WTC11 (cell line): Measurements from ENCODE around the gene CLP1. TPM values are rescaled to one million over a fixed set of nuclear protein-coding genes. Genes with fewer than 3 reads are reported as not detected.
"Not testable (repeated sequence)": the region's sequence is repeated elsewhere in the genome, so short reads cannot be mapped to it uniquely, and the experiment has no call there.

Experiments used
- ATAC-seq: fragments of 200-7000 bp; cut with Tn5 transposase; 2 replicates; pipeline ENCODE4 v1.10.0; 2021; ENCODE audit warnings: mild to moderate bottlenecking, moderate library complexity
- CTCF ChIA-PET: fragments of 300-600 bp; sonication (Branson Sonifier 250); formaldehyde crosslinking; loops from one replicate; lab custom pipeline; 2021; ENCODE audit warnings: antibody characterized with exemption; lab: Charles Lee
- POLR2A ChIA-PET: fragments of 350-600 bp; sonication (Branson Sonifier 250); formaldehyde crosslinking; loops from one replicate; lab custom pipeline; 2021; ENCODE audit warnings: antibody characterized with exemption; lab: Charles Lee
- DNase-seq: peaks from one replicate; pipeline ENCODE4 v3.0.0; 2021; ENCODE audit warnings: low spot score
- H3K27ac Mint-ChIP-seq: 2 replicates; pipeline ENCODE4 v1.8.0; 2021; ENCODE audit warnings: mixed read lengths
- H3K27me3 Mint-ChIP-seq: 2 replicates; pipeline ENCODE4 v1.8.0; 2021; ENCODE audit warnings: low read depth, mild to moderate bottlenecking, moderate library complexity, mixed read lengths
- H3K36me3 Mint-ChIP-seq: 2 replicates; pipeline ENCODE4 v1.8.0; 2021; ENCODE audit warnings: mixed read lengths
- H3K4me1 Mint-ChIP-seq: 2 replicates; pipeline ENCODE4 v1.8.0; 2022; ENCODE audit warnings: mixed read lengths
- H3K4me3 Mint-ChIP-seq: 2 replicates; pipeline ENCODE4 v1.8.0; 2021; ENCODE audit warnings: mild to moderate bottlenecking, moderate library complexity, mixed read lengths
- H3K9me3 Mint-ChIP-seq: 2 replicates; pipeline ENCODE4 v1.8.0; 2021; ENCODE audit warnings: mixed read lengths
- ATF2 ChIP-seq: sonication (generic); formaldehyde crosslinking; IDR thresholded peaks from 2 replicates; pipeline ENCODE4 v1.8.1; 2022; ENCODE audit warnings: low read depth, missing genetic modification reagents, borderline replicate concordance
- ELF4 ChIP-seq: sonication (generic); formaldehyde crosslinking; IDR thresholded peaks from 2 replicates; pipeline ENCODE4 v1.8.1; 2022; ENCODE audit warnings: low read depth, mild to moderate bottlenecking, moderate library complexity, missing genetic modification reagents
- EMX1 ChIP-seq: fragments of 250-450 bp; sonication (Bioruptor Pico); IDR thresholded peaks from 2 replicates; pipeline ENCODE4 v1.8.0; 2021; ENCODE audit warnings: mild to moderate bottlenecking
- ERG ChIP-seq: fragments of 250-450 bp; sonication (Bioruptor Pico); IDR thresholded peaks from 2 replicates; pipeline ENCODE4 v1.8.0; 2021; ENCODE audit warnings: mild to moderate bottlenecking
- FOXK1 ChIP-seq: sonication (generic); formaldehyde crosslinking; IDR thresholded peaks from 2 replicates; pipeline ENCODE4 v1.8.0; 2022; ENCODE audit warnings: mild to moderate bottlenecking, moderate library complexity, missing genetic modification reagents
- GABPB1 ChIP-seq: sonication (generic); formaldehyde crosslinking; IDR thresholded peaks from 2 replicates; pipeline ENCODE4 v1.8.1; 2023; ENCODE audit warnings: mild to moderate bottlenecking, missing genetic modification reagents
- GRHL2 ChIP-seq: fragments of 250-450 bp; sonication (Bioruptor Pico); IDR thresholded peaks from 2 replicates; pipeline ENCODE4 v1.8.0; 2022; ENCODE audit warnings: mild to moderate bottlenecking, moderate library complexity; ENCODE audit not compliant: insufficient replicate concordance, severe bottlenecking
- KAT7 ChIP-seq: sonication (generic); formaldehyde crosslinking; IDR thresholded peaks from 2 replicates; pipeline ENCODE4 v1.8.1; 2023; ENCODE audit warnings: missing genetic modification reagents, mild to moderate bottlenecking, borderline replicate concordance
- MXD4 ChIP-seq: fragments of 250-450 bp; sonication (Bioruptor Pico); IDR thresholded peaks from 2 replicates; pipeline ENCODE4 v1.8.0; 2021; ENCODE audit warnings: mild to moderate bottlenecking, moderate library complexity, borderline replicate concordance
- NR3C1 ChIP-seq: sonication (generic); formaldehyde crosslinking; conservative IDR thresholded peaks from 2 replicates; pipeline ENCODE4 v1.8.1; 2023; ENCODE audit warnings: low read depth, mild to moderate bottlenecking, missing genetic modification reagents
- OVOL2 ChIP-seq: fragments of 250-450 bp; sonication (Bioruptor Pico); IDR thresholded peaks from 2 replicates; pipeline ENCODE4 v1.9.0; 2021; ENCODE audit warnings: mild to moderate bottlenecking, borderline replicate concordance
- PRRX2 ChIP-seq: fragments of 250-450 bp; sonication (Bioruptor Pico); IDR thresholded peaks from 2 replicates; pipeline ENCODE4 v1.8.0; 2021; ENCODE audit warnings: mild to moderate bottlenecking
- SOX15 ChIP-seq: fragments of 250-450 bp; sonication (Bioruptor Pico); IDR thresholded peaks from 2 replicates; pipeline ENCODE4 v1.9.0; 2021; ENCODE audit warnings: mild to moderate bottlenecking
- USF2 ChIP-seq: sonication (generic); formaldehyde crosslinking; IDR thresholded peaks from 2 replicates; pipeline ENCODE4 v1.8.1; 2023; ENCODE audit warnings: mild to moderate bottlenecking, missing genetic modification reagents, moderate library complexity
- ZNF425 ChIP-seq: fragments of 250-450 bp; sonication (Bioruptor Pico); conservative IDR thresholded peaks from 2 replicates; pipeline ENCODE4 v1.9.0; 2021; ENCODE audit warnings: mild to moderate bottlenecking
- ZNF532 ChIP-seq: fragments of 250-450 bp; sonication (Bioruptor Pico); IDR thresholded peaks from 2 replicates; pipeline ENCODE4 v1.9.0; 2021; ENCODE audit warnings: mild to moderate bottlenecking, borderline replicate concordance
- ZSCAN18 ChIP-seq: fragments of 250-450 bp; sonication (Bioruptor Pico); IDR thresholded peaks from 2 replicates; pipeline ENCODE4 v2.1.2; 2022; ENCODE audit warnings: mild to moderate bottlenecking, moderate library complexity
- total RNA-seq: library from RNA; stranded (reverse); gene quantifications from 3 replicates; pipeline ENCODE4 v1.2.3, GENCODE V29; 2021

Gene CLP1
- total RNA-seq, 1 experiment from 2014 or later, result 26.3 TPM

GRCh38 chr11:57652230-57652629 is 5.3 kb upstream of the CLP1 start:
- H3K9me3 Mint-ChIP-seq, H3K36me3 Mint-ChIP-seq, H3K4me3 Mint-ChIP-seq, ATAC-seq, H3K27ac Mint-ChIP-seq, DNase-seq: not testable (repeated sequence)
- ChIA-PET CTCF (interaction anchor here (0.7 to 0.9 kb wide), 2 partner anchors 10 to 84 kb away, joined by 4 to 5 read pairs; partner anchors contain the start of gene UBE2L6), POLR2A (interaction anchor here (0.7 to 0.9 kb wide), 3 partner anchors 13 to 226 kb away, joined by 3 read pairs; no protein-coding TSS in a partner anchor)
- peak; percentile 66; the same call in 1 of the 2 replicates for TF ChIP-seq ERG (CRISPR knock-in tag)
- TF ChIP-seq ZNF532 (CRISPR knock-in tag), result 0 out of 2 replicates have a peak, but pooled peaks have one; percentile 34
- TF ChIP-seq ZNF425, result peak; percentile 31; the same call in 1 of the 2 replicates
- peak; percentile 90; the same call in 1 of the 2 replicates for TF ChIP-seq EMX1
- 0 out of 2 replicates have a peak, but pooled peaks have one; percentile 36 for TF ChIP-seq PRRX2 (CRISPR knock-in tag)
- Mint-ChIP-seq H3K4me1 (peaks cover 56% of the 10 kb centered on the region), H3K27me3 (peaks cover 79% of the 10 kb centered on the region)

- no peaks in the 10 kb centered on the region; the same call in 1 of the 2 replicates for H3K36me3 Mint-ChIP-seq
- CTCF ChIA-PET, result no interaction called here
- H3K4me3 Mint-ChIP-seq, result no peak overlapping the region
- TF ChIP-seq GRHL2, result no peak
- TF ChIP-seq OVOL2 (CRISPR knock-in tag), result no peak
- TF ChIP-seq NR3C1 (CRISPR knock-in tag), result no peak
- TF ChIP-seq ELF4 (CRISPR knock-in tag), result no peak
- TF ChIP-seq ERG (CRISPR knock-in tag), result 0 out of 2 replicates have a peak, but pooled peaks have one; percentile 3
- no peak for TF ChIP-seq FOXK1 (CRISPR knock-in tag)
- no peak for TF ChIP-seq MXD4 (CRISPR knock-in tag)
- ATAC-seq (no peak), DNase-seq (no peak)
- no peak overlapping the region for H3K27ac Mint-ChIP-seq
- no peaks in the 10 kb centered on the region for H3K9me3 Mint-ChIP-seq
- peaks cover 79% of the 10 kb centered on the region for H3K27me3 Mint-ChIP-seq
- H3K4me1 Mint-ChIP-seq, result peaks cover 52% of the 10 kb centered on the region
- POLR2A ChIA-PET, result no interaction called here
These were observed 4.9 kb upstream of the CLP1 start for GRCh38 chr11:57652662-57653061.

GRCh38 chr11:57653163-57653562 is 4.4 kb upstream of the CLP1 start:
- CTCF ChIA-PET, result interaction anchor here (1.7 kb wide), 1 partner anchor 9 kb away, joined by 5 read pairs; no protein-coding TSS in a partner anchor
- no peak for ATAC-seq
- H3K27me3 Mint-ChIP-seq, result peaks cover 78% of the 10 kb centered on the region
- POLR2A ChIA-PET, result no interaction called here
- H3K27ac Mint-ChIP-seq, result no peak overlapping the region; the same call in 1 of the 2 replicates
- no peak for DNase-seq
- H3K9me3 Mint-ChIP-seq, result no peaks in the 10 kb centered on the region
- H3K4me1 Mint-ChIP-seq, result peaks cover 48% of the 10 kb centered on the region
- no peak overlapping the region; the same call in 1 of the 2 replicates for H3K4me3 Mint-ChIP-seq
- no peaks in the 10 kb centered on the region; the same call in 1 of the 2 replicates for H3K36me3 Mint-ChIP-seq
- TF ChIP-seq KAT7 (no peak), SOX15 (CRISPR knock-in tag) (no peak), USF2 (CRISPR knock-in tag) (no peak), ATF2 (no peak), GABPB1 (no peak), ZSCAN18 (CRISPR knock-in tag) (no peak)
